Parathyroid adenoma (tissue), 2 donors: ENCODE data around the gene WDR45B.

ENCODE experiments used
- H2AFZ ChIP-seq: fragments of 300-600 bp; sonication (generic); one replicate; pipeline ENCODE4 v1.7.0; 2017; ENCODE audit warnings: antibody characterized with exemption, mild to moderate bottlenecking
- H3K27ac ChIP-seq: fragments of 300-600 bp; sonication (generic); one replicate; pipeline ENCODE4 v1.7.0; 2017
- H3K27me3 ChIP-seq: fragments of 300-600 bp; sonication (generic); one replicate; pipeline ENCODE4 v1.7.0; 2017; ENCODE audit warnings: low read length; ENCODE audit not compliant: control insufficient read depth, insufficient read depth
- H3K36me3 ChIP-seq: fragments of 300-600 bp; sonication (generic); one replicate; pipeline ENCODE4 v1.7.0; 2017; ENCODE audit warnings: low read length; ENCODE audit not compliant: control insufficient read depth, insufficient read depth
- H3K4me1 ChIP-seq: fragments of 300-600 bp; sonication (generic); one replicate; pipeline ENCODE4 v1.7.0; 2017; ENCODE audit warnings: control low read depth
- H3K4me2 ChIP-seq: fragments of 300-600 bp; sonication (generic); one replicate; pipeline ENCODE4 v1.7.0; 2017; ENCODE audit warnings: low read length
- H3K4me3 ChIP-seq: fragments of 300-600 bp; sonication (generic); one replicate; pipeline ENCODE4 v1.7.0; 2017; ENCODE audit warnings: low read depth, low read length
- H3K79me2 ChIP-seq: fragments of 300-600 bp; sonication (generic); one replicate; pipeline ENCODE4 v1.7.0; 2017; ENCODE audit warnings: control low read depth
- H3K9ac ChIP-seq: fragments of 300-600 bp; sonication (generic); one replicate; pipeline ENCODE4 v1.7.0; 2017; ENCODE audit warnings: mild to moderate bottlenecking
- H3K9me3 ChIP-seq: fragments of 300-600 bp; sonication (generic); one replicate; pipeline ENCODE4 v1.7.0; 2017; ENCODE audit warnings: low read length; ENCODE audit not compliant: control insufficient read depth
- CTCF ChIP-seq: fragments of 300-600 bp; sonication (generic); IDR thresholded peaks from one replicate; pipeline ENCODE4 v1.7.0; 2017; ENCODE audit warnings: antibody characterized with exemption, mild to moderate bottlenecking
- donor health status: primary hyperparathyroidism.

WDR45B gene

GRCh38 chr17:82694647-82695046 is 46.4 kb upstream of the WDR45B start:
- Histone ChIP-seq H3K9me3 (no peaks in the 10 kb centered on the region), H3K79me2 (peaks cover 21% of the 10 kb centered on the region), H3K27ac (no peak overlapping the region), H3K4me2 (no peak overlapping the region), H3K36me3 (no peaks in the 10 kb centered on the region), H2AFZ (no peak overlapping the region), H3K27me3 (no peaks in the 10 kb centered on the region), H3K4me3 (no peak overlapping the region), H3K4me1 (no peaks in the 10 kb centered on the region), H3K9ac (no peak overlapping the region)
- no peak for TF ChIP-seq CTCF

GRCh38 chr17:82693168-82693867 is 45.1 kb upstream of the WDR45B start:
- Histone ChIP-seq H3K4me3 (no peak overlapping the region), H2AFZ (no peak overlapping the region), H3K9ac (no peak overlapping the region), H3K4me2 (no peak overlapping the region), H3K27me3 (no peaks in the 10 kb centered on the region), H3K4me1 (no peaks in the 10 kb centered on the region), H3K27ac (no peak overlapping the region), H3K79me2 (peaks cover 23% of the 10 kb centered on the region), H3K9me3 (no peaks in the 10 kb centered on the region), H3K36me3 (no peaks in the 10 kb centered on the region)
- TF ChIP-seq CTCF = no peak

GRCh38 chr17:82692268-82692667 is 44.0 kb upstream of the WDR45B start:
- TF ChIP-seq CTCF = no peak
- no peaks in the 10 kb centered on the region for H3K9me3 ChIP-seq
- no peaks in the 10 kb centered on the region for H3K4me1 ChIP-seq
- H3K27ac ChIP-seq = no peak overlapping the region
- H3K36me3 ChIP-seq = no peaks in the 10 kb centered on the region
- H2AFZ ChIP-seq = no peak overlapping the region
- H3K4me2 ChIP-seq = no peak overlapping the region
- no peak overlapping the region for H3K4me3 ChIP-seq
- H3K9ac ChIP-seq = no peak overlapping the region
- H3K79me2 ChIP-seq = peaks cover 21% of the 10 kb centered on the region
- H3K27me3 ChIP-seq = no peaks in the 10 kb centered on the region

GRCh38 chr17:82691714-82692113 is 43.5 kb upstream of the WDR45B start:
- Histone ChIP-seq H3K79me2 (peaks cover 17% of the 10 kb centered on the region), H3K9me3 (no peaks in the 10 kb centered on the region), H3K27me3 (no peaks in the 10 kb centered on the region), H2AFZ (no peak overlapping the region), H3K4me3 (no peak overlapping the region), H3K4me1 (no peaks in the 10 kb centered on the region), H3K27ac (no peak overlapping the region), H3K4me2 (no peak overlapping the region), H3K36me3 (no peaks in the 10 kb centered on the region), H3K9ac (no peak overlapping the region)
- TF ChIP-seq CTCF = no peak
